ENCODE measurements around the gene FGF7. TPM values are rescaled to one million over a fixed set of nuclear protein-coding genes. Genes with fewer than 3 reads are reported as not detected.
"Not testable (repeated sequence)": the region's sequence is repeated elsewhere in the genome, so short reads cannot be mapped to it uniquely, and the experiment has no call there.

The FGF7 gene, protein sequence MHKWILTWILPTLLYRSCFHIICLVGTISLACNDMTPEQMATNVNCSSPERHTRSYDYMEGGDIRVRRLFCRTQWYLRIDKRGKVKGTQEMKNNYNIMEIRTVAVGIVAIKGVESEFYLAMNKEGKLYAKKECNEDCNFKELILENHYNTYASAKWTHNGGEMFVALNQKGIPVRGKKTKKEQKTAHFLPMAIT
- total RNA-seq (2014; rRNA removed; shearing (Covaris generic)) = not detected in 2 replicates

DNA sequence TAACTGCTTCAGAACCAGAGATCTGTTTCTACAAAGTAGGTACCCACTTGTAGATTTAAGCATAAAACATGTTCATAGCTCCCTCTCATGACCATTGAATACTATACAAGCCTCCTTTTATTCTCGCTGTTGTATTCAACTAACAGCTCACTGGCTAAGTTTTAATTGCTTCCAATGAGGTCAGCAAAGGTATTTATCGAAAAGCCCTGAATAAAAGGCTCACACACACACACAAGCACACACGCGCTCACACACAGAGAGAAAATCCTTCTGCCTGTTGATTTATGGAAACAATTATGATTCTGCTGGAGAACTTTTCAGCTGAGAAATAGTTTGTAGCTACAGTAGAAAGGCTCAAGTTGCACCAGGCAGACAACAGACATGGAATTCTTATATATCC, at the start of gene FGF7:
Gene FGF7 (plus strand): TSS at position 222 of the 400 bp plus-strand sequence. CDS start 1,056 bp downstream, outside the sequence.
- DNase-seq (ENCODE audit: low spot score) = no peak

- DNase-seq (ENCODE audit: low spot score) = no peak
These were observed 43.0 kb upstream of the FGF7 start for GRCh38 chr15:49379996-49380395.

DNA sequence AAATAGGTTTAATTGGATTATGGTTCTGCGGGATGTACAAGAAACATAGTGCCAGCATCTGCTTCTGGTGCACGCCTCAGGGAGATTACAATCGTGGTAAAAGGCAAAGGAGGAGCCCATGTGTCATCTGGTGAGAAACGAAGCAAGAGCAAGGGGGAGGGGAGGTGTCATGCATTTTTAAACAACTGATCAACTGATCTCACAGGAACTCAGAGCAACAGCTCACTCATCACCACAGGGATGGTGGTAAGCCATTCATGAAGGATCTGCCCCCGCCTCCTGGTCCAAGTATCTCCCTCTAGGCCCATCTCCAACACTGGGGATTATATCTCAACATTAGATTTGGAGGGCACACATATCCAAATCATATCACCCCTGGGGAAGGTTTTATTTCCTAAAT, 42.1 kb upstream of the FGF7 start:
- DNase-seq (ENCODE audit: low spot score) = no peak

DNA sequence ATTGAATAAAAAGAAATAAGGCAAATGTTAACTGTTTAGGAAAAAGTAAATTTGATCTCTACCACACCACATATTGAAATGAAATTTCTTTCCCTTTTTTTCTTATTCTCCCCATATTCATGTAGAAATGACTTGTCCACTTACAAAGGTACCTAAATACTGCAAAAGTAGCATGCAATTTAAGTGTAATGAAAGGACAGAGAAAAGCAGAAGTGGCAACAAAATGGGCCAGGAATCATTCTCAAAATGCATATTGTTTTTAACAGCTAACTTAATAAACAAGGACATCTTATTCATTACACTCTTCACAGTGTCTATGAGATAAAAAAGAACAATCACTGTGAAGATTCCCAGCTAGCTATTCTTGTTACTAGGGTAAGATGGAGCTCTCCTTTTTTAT, 40.6 kb upstream of the FGF7 start:
- DNase-seq (ENCODE audit: low spot score) = no peak

DNA sequence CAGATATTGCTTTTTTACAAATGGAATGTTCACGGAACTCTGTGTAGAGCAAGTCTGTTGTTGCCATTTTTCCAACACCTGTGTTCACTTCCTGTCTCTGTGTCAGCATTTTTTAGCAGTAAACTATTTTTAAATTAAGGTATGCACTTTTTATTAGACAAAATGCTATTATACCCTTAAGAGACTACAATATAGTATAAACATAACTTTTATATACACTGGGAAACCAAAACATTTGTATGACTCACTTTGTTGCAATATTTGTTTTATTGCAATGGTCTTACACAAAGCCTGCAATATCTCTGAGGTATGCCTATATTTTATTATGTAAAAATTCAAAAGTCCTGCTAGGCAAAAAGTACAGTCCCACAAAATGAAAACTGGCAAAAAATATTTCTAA, 39.8 kb upstream of the FGF7 start:
- DNase-seq (ENCODE audit: low spot score) = no peak

DNA sequence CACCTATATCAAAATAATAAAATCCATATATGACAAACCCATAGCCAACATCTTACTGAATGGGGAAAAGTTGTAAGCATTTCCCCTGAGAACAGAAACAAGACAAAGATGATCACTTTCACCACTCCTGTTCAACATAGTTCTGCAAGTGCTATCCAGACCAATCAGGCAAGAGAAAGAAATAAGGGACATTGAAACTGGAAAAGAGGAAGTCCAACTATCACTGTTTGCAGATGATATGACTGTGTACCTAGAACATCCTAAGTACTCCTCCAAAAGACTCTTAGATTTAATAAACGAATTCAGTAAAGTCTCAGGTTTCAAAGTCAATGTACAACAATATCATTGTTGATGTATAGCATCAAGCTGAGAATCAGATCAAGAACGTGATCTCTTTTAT, 35.6 kb upstream of the FGF7 start:
- DNase-seq (ENCODE audit: low spot score) = no peak

DNA sequence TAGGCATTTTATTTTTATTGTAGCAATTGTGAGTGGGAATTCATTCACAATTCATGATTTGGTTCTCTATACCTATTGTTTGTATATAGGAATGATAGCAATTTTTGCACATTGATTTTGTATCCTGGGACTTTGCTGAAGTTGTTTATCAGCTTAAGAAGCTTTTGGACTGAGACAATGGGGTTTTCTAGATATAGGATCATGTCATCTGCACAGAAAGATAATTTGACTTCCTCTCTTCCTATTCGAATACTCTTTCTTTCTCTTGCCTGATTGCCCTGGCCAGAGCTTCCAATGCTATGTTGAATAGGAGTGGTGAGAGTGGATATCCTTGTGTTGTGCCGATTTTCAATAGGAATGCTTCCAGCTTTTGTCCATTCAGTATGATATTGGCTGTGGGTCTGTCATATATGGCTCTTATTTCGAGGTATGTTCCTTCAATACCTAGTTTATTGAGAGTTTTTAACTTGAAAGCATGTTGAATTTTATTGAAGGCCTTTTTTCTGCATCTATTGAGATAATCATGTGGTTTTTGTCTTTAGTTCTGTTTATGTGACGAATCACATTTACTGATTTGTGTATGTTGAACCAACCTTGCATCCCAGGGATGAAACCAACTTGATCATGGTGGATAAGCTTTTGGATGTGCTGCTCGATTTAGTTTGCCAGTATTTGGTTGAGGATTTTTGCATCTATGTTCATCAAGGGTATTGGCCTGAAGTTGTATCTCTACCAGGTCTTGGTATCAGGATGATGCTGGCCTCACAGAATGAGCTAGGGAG, 20.3 kb upstream of the FGF7 start:
- DNase-seq (ENCODE audit: low spot score) = not testable (repeated sequence)

GRCh38 chr15:49406352-49407118, 16.5 kb upstream of the FGF7 start:
- no peak for DNase-seq (ENCODE audit: low spot score)

DNA sequence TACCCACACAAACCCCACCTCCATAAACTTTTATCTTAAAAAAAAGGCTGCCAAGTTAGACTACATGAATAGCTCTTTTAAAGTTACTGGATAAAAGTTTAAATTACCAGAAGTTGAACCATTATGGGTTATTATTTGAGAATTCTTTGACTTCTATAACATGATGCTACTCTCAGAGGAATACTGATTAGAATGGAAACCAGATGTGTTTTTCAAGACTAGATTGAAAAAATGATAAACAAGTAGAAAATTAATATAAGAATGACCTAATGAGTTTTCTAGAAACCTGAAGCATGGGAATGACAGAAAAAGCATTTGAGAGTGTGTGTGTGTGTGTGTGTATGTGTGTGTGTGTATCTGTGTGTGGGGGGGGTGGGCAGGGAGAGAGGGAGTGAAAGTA, 12.4 kb upstream of the FGF7 start:
- no peak for DNase-seq (ENCODE audit: low spot score)

DNA sequence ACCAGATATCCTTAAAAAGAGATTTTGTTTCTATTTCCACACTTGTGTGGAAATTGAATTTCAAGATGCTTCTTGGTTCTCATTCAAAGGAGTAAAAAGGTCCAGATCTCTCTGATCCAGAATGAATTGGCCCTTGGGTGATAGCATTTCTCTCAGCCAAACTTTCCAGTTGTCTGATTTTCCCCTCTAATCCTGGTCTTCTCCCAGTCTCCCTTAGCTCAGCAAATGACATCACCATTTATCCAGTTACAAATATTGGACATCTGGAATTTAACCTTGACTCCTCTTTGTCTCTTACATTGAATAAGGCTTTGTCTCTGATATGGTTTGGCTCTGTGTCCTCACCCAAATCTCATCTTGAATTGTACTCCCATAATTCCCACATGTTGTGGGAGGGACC, 10.2 kb upstream of the FGF7 start:
- DNase-seq (ENCODE audit: low spot score) = no peak

DNA sequence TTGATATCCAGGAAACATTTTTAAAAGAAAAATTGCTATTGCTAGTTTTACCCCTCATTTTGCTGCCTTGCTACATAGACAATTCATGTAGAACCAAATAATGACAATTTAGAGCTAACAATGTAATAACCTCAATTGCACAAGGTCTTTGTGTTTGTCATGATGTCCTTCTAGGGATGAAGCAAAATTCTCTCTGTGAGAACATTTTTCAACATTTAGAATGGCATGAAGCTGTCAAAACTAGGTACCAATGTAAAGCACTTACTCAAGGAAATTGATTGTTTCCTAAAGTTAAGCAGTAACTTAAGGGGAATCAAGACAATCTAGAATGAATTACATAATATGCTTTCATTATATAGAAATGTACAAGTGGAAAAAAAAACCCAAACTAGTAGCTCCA, 7.9 kb upstream of the FGF7 start:
- DNase-seq (ENCODE audit: low spot score) = no peak

DNA sequence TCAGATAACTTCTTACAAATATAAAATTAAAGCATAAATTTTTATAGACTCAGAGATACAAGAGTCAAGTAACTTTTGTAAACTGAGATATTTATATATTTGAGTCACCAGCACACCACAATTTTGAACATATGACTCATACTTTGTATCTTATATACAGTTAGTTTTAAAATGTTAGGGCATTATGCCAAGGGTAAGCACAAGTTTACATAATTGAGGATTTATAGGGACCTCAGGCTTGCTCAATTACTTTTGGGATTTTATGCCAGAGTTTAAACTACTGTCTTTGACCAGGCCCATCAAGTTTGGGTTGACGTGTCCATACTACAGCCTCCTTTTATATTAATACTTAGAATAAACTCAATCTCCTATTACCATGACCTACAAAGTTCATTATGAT, 7.4 kb upstream of the FGF7 start:
- peak; percentile 50 for DNase-seq (ENCODE audit: low spot score)

DNA sequence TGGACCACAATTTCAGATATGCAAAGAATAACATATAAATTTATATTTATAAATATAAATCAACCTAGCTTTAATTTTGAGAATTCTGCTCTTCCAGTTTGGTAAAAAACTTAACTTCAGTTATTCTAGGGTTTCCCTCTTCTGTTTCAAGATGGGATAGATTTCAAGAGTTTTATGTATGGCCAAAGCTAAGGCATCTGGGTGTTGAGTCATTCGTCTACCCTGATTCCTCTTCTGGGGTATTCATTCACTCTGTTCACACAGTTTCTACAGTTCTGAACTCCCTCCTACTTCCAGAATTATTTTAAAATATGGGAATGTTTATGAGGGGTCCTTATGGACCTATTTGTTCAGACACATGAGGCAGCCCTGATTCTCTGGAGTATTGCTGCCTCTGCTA, 4.2 kb upstream of the FGF7 start:
- no peak for DNase-seq (ENCODE audit: low spot score)

DNA sequence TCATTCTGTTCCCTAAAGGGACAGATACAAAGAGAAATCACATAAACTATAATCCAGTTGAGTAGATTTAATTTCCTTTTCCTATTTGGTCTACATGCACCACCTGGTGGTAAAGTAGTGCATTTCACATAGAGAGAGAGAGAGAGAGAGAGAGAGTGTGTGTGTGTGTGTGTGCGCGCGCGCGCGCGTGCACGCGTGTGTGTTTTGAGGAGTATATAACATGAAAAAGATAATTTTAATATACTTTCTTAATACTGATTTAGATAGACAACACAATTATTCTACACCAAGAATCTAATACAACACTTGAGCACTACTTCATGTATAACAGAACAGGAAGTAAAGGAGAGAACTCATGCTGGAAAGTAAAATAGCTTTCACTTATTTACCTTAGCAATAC, 1.1 kb upstream of the FGF7 start:
- DNase-seq (ENCODE audit: low spot score) = peak; percentile 32

DNA sequence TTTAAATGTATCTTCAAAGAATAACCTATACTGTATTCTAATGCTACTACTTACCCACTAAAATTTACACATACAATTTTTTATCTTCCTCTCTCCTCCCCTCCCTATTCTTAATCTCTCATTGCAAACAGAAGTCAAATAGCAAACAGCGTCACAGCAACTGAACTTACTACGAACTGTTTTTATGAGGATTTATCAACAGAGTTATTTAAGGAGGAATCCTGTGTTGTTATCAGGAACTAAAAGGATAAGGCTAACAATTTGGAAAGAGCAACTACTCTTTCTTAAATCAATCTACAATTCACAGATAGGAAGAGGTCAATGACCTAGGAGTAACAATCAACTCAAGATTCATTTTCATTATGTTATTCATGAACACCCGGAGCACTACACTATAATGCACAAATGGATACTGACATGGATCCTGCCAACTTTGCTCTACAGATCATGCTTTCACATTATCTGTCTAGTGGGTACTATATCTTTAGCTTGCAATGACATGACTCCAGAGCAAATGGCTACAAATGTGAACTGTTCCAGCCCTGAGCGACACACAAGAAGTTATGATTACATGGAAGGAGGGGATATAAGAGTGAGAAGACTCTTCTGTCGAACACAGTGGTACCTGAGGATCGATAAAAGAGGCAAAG, 984 bp downstream of the FGF7 start:
- DNase-seq (ENCODE audit: low spot score) = no peak

DNA sequence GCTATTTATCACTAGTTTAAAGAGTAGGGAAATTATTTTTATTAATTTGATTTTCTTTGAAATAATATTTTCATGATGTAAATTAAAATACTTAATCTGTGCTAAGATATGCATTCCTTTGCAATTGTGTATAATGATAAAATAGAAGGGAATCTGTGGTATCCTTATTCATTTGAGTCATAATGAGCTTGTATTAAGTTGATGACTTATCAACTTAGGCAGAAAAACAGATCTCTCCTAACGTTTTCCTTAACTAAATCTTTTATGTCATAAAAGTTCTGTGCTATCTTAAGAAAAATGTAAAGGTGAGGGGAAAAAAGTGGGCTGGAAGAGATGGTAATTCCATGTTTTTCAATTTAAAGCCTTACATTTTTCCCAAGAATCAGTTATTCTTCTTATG, 1.9 kb downstream of the FGF7 start:
- no peak for DNase-seq (ENCODE audit: low spot score)

- DNase-seq (ENCODE audit: low spot score) = no peak
These were observed 4.3 kb downstream of the FGF7 start for GRCh38 chr15:49427372-49427771.

- DNase-seq (ENCODE audit: low spot score) = no peak
These were observed 5.5 kb downstream of the FGF7 start for GRCh38 chr15:49428409-49429095.

GRCh38 chr15:49430046-49430445, 7.0 kb downstream of the FGF7 start:
- no peak for DNase-seq (ENCODE audit: low spot score)

- peak; percentile 22 for DNase-seq (ENCODE audit: low spot score)
These were observed 12.1 kb downstream of the FGF7 start for GRCh38 chr15:49435174-49435573.

DNA sequence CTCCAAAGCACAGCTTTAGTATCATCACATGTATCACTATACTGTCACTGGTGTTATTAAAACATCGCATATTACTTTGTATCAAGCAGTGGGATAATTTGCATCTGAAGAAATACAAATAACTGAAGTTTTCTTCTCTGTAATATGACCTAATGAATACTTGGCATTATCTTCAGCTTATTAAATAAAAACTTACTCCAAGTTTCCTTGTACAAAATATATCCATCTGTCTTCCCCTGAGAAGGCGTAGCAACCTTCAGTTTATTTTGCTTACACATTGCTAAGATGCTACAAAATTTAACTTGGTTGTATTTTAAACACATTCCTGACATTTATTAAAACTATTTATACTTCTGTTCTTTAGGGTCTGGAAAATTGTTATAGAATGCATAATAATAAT, 13.7 kb downstream of the FGF7 start:
- no peak for DNase-seq (ENCODE audit: low spot score)
